OCI-LY1 (cell line): ENCODE measurements around the gene NKAIN2.

Source experiments
- H2AFZ ChIP-seq: fragments of 200-600 bp; sonication (generic), shearing (Covaris generic); 2 replicates; pipeline ENCODE4 v1.6.0; 2014; ENCODE audit warnings: antibody characterized with exemption, mild to moderate bottlenecking, low read length
- H3F3A ChIP-seq: fragments of 200-600 bp; sonication (generic), shearing (Covaris generic); 2 replicates; pipeline ENCODE4 v1.6.0; 2014; ENCODE audit warnings: mild to moderate bottlenecking, antibody characterized with exemption, low read length, moderate library complexity; ENCODE audit not compliant: insufficient read depth
- H3K27ac ChIP-seq: fragments of 200-600 bp; sonication (generic); 2 replicates; pipeline ENCODE4 v1.5.1; 2014; ENCODE audit warnings: low read length, mixed run types, mild to moderate bottlenecking, low read depth; ENCODE audit not compliant: poor library complexity, severe bottlenecking
- H3K27me3 ChIP-seq: fragments of 200-600 bp; sonication (generic); 2 replicates; pipeline ENCODE4 v1.6.0; 2014; ENCODE audit warnings: antibody characterized with exemption, mild to moderate bottlenecking, low read length, moderate library complexity; ENCODE audit not compliant: insufficient read depth
- H3K36me3 ChIP-seq: fragments of 200-600 bp; sonication (generic); 2 replicates; pipeline ENCODE4 v1.6.1; 2014; ENCODE audit warnings: mild to moderate bottlenecking, antibody characterized with exemption, low read length, moderate library complexity, mixed read lengths; ENCODE audit not compliant: insufficient read depth
- H3K4me1 ChIP-seq: fragments of 200-600 bp; sonication (generic); 2 replicates; pipeline ENCODE4 v1.5.1; 2014; ENCODE audit warnings: mild to moderate bottlenecking, low read length, moderate library complexity; ENCODE audit not compliant: insufficient read depth, severe bottlenecking
- H3K4me2 ChIP-seq: fragments of 200-600 bp; sonication (generic), shearing (Covaris generic); 2 replicates; pipeline ENCODE4 v1.6.1; 2014; ENCODE audit warnings: low read length
- H3K4me3 ChIP-seq: fragments of 200-600 bp; sonication (generic); 2 replicates; pipeline ENCODE4 v1.5.1; 2014; ENCODE audit warnings: low read length, low read depth, mild to moderate bottlenecking, mixed read lengths; ENCODE audit not compliant: poor library complexity, severe bottlenecking
- H3K79me2 ChIP-seq: fragments of 200-600 bp; shearing (Covaris generic); 2 replicates; pipeline ENCODE4 v1.6.1; 2016; ENCODE audit warnings: mixed run types, low read length, mixed read lengths; ENCODE audit not compliant: insufficient read depth
- H3K9ac ChIP-seq: fragments of 200-600 bp; sonication (generic), shearing (Covaris generic); 2 replicates; pipeline ENCODE4 v1.6.1; 2014; ENCODE audit warnings: mild to moderate bottlenecking, low read length, mixed read lengths
- H3K9me2 ChIP-seq: fragments of 200-600 bp; sonication (generic), shearing (Covaris generic); 2 replicates; pipeline ENCODE4 v1.6.1; 2014; ENCODE audit warnings: low read depth, mild to moderate bottlenecking, low read length, mixed read lengths
- H3K9me3 ChIP-seq: fragments of 200-600 bp; shearing (Covaris generic); 2 replicates; pipeline ENCODE4 v1.6.1; 2014; ENCODE audit warnings: low read length, mixed read lengths
- H4K20me1 ChIP-seq: fragments of 200-600 bp; sonication (generic), shearing (Covaris generic); 2 replicates; pipeline ENCODE4 v1.6.0; 2016; ENCODE audit warnings: mild to moderate bottlenecking, low read length; ENCODE audit not compliant: insufficient read depth
- EZH2 ChIP-seq: fragments of 200-600 bp; sonication (generic), shearing (Covaris generic); IDR thresholded peaks from 2 replicates; pipeline ENCODE4 v1.8.0; 2017; ENCODE audit warnings: borderline replicate concordance, mixed run types, mild to moderate bottlenecking, antibody characterized with exemption, low read length, moderate library complexity, mixed read lengths
- TF ChIP-seq, protein P1 (sequence below): fragments of 200-600 bp; sonication (generic), shearing (Covaris generic); IDR thresholded peaks from 2 replicates; pipeline ENCODE4 v1.5.1; 2017; ENCODE audit warnings: mild to moderate bottlenecking, antibody characterized with exemption, low read length, moderate library complexity, mixed read lengths

NKAIN2 gene

DNA sequence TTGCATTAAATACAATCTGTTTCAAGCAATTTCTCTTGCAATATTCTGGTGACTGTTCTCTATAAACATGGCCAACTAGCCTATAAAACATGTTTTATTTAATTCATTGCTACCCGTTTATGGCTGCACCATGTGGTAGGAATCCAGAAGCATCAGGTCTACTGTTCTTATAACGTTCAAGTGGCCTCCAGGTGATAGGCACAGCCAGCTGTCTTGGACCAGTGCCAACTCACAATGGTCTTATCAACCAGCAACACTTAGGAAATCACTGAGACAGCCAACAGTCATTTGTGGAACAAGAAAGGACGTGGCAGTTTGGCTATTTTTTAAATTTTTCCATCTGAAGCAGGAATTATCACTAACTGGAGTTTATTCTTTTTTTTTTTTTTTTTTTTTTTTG lies 193.6 kb downstream of the NKAIN2 start:
- Histone ChIP-seq H3F3A (no peaks in the 10 kb centered on the region), H3K4me2 (no peak overlapping the region), H4K20me1 (no peaks in the 10 kb centered on the region), H3K4me1 (no peaks in the 10 kb centered on the region), H3K36me3 (no peaks in the 10 kb centered on the region), H3K27ac (no peak overlapping the region), H3K9me3 (no peaks in the 10 kb centered on the region), H3K27me3 (no peaks in the 10 kb centered on the region), H3K79me2 (no peaks in the 10 kb centered on the region), H3K4me3 (no peak overlapping the region), H3K9ac (no peak overlapping the region), H3K9me2 (no peaks in the 10 kb centered on the region), H2AFZ (no peak overlapping the region)
- TF ChIP-seq, protein P1, sequence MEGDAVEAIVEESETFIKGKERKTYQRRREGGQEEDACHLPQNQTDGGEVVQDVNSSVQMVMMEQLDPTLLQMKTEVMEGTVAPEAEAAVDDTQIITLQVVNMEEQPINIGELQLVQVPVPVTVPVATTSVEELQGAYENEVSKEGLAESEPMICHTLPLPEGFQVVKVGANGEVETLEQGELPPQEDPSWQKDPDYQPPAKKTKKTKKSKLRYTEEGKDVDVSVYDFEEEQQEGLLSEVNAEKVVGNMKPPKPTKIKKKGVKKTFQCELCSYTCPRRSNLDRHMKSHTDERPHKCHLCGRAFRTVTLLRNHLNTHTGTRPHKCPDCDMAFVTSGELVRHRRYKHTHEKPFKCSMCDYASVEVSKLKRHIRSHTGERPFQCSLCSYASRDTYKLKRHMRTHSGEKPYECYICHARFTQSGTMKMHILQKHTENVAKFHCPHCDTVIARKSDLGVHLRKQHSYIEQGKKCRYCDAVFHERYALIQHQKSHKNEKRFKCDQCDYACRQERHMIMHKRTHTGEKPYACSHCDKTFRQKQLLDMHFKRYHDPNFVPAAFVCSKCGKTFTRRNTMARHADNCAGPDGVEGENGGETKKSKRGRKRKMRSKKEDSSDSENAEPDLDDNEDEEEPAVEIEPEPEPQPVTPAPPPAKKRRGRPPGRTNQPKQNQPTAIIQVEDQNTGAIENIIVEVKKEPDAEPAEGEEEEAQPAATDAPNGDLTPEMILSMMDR: no peak
- TF ChIP-seq EZH2: no peak

DNA sequence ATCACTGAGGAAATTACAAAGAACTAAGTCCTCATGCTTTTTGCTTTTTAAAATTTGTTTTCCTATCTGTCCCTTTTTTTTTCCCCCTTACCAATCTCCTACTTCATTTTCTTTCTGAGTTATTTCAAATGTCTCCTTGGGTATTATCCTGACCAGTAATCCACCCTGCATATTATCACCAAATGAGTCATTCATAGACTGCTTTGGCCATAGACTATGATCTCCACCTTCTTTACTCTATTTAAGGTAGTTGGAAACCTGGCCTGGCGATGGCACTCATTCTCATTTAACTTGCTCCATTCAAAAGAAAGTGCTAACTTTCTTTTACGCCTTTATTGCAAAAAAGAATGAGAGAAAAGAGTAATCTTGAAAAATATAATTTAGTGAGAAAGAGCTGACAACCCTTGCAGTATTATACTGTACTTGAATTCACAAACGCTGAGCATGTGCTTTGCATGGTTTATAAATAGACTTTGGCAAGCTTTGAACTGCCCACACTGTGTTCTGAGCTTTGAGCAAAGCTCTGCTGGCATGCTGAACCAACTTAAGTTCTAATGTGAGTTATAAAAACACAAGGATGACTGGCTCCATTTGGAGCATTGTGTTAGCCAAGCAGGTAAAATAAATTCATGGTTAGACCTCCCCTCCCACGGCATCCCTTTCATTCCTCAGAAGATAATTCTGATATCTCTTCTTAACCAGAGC lies 198.9 kb downstream of the NKAIN2 start:
- Histone ChIP-seq H3K79me2 (no peaks in the 10 kb centered on the region), H3K4me3 (no peak overlapping the region), H3K36me3 (no peaks in the 10 kb centered on the region), H3F3A (no peaks in the 10 kb centered on the region), H3K9ac (no peak overlapping the region), H3K4me2 (no peak overlapping the region), H2AFZ (no peak overlapping the region), H3K27ac (no peak overlapping the region), H3K27me3 (no peaks in the 10 kb centered on the region), H3K9me3 (no peaks in the 10 kb centered on the region), H3K4me1 (no peaks in the 10 kb centered on the region), H3K9me2 (no peaks in the 10 kb centered on the region), H4K20me1 (no peaks in the 10 kb centered on the region)
- TF ChIP-seq EZH2: no peak
- TF ChIP-seq, protein P1: no peak

DNA sequence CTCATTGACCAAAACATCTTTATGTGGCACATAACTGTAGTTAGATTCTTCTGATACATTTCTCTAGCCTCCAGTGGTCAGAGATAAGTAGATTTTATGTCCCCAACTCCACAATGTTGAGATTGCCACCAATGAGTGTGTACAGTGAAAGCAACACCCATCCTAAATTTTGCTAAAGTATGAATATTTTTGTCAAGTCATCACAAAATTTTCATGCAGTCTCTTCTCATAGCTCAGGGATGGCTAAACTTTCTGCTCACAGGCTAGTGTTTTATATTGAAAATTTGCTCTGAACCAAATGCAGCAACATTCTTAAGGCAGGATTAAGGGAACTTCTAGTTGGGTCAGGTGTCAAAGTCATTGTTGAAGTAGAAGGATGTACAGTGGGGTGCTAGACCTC lies 203.6 kb downstream of the NKAIN2 start:
- Histone ChIP-seq H3F3A (no peaks in the 10 kb centered on the region), H3K9me3 (no peaks in the 10 kb centered on the region), H3K9me2 (no peaks in the 10 kb centered on the region), H3K27me3 (no peaks in the 10 kb centered on the region), H3K4me2 (no peak overlapping the region), H2AFZ (no peak overlapping the region), H3K4me1 (no peaks in the 10 kb centered on the region), H4K20me1 (no peaks in the 10 kb centered on the region), H3K9ac (no peak overlapping the region), H3K36me3 (no peaks in the 10 kb centered on the region), H3K79me2 (no peaks in the 10 kb centered on the region), H3K4me3 (no peak overlapping the region), H3K27ac (no peak overlapping the region)
- TF ChIP-seq, protein P1: no peak
- TF ChIP-seq EZH2: no peak
